Neural cell (in vitro differentiated cells): ENCODE data around the gene TMEM117.

Experiments
- CTCF ChIP-seq: fragments of 450-650 bp; IDR thresholded peaks from 2 replicates; pipeline ENCODE4 v1.5.1; 2014; ENCODE audit warnings: antibody characterized with exemption, mild to moderate bottlenecking, moderate library complexity; ENCODE audit not compliant: poor library complexity, severe bottlenecking
- EZH2 ChIP-seq: fragments of 200-600, 300-800 bp; shearing (Covaris generic), sonication (generic); IDR thresholded peaks from 2 replicates; pipeline ENCODE4 v1.6.1; 2014; ENCODE audit warnings: antibody characterized with exemption, low read length, borderline replicate concordance, mild to moderate bottlenecking; ENCODE audit not compliant: insufficient read depth, poor library complexity, severe bottlenecking
- MXI1 ChIP-seq: fragments of 450-650 bp; conservative IDR thresholded peaks from 2 replicates; pipeline ENCODE4 v1.6.1; 2014; ENCODE audit warnings: antibody characterized with exemption, mild to moderate bottlenecking; ENCODE audit not compliant: poor library complexity, severe bottlenecking
- POLR2AphosphoS5 ChIP-seq: IDR thresholded peaks from 2 replicates; pipeline ENCODE4 v1.6.1; 2012
- RAD21 ChIP-seq: fragments of 450-650 bp; conservative IDR thresholded peaks from 2 replicates; pipeline ENCODE4 v1.6.1; 2014; ENCODE audit warnings: antibody characterized with exemption, mild to moderate bottlenecking, moderate library complexity
- REST ChIP-seq: IDR thresholded peaks from 2 replicates; pipeline ENCODE4 v1.6.1; 2012; ENCODE audit warnings: borderline replicate concordance
- SMC3 ChIP-seq: fragments of 450-650 bp; conservative IDR thresholded peaks from 2 replicates; pipeline ENCODE4 v1.6.1; 2014; ENCODE audit warnings: antibody characterized with exemption, mild to moderate bottlenecking, moderate library complexity; ENCODE audit not compliant: poor library complexity

GRCh38 chr12:43891856-43892574 is 56.1 kb downstream of the TMEM117 start:
- TF ChIP-seq RAD21 (no peak), POLR2AphosphoS5 (no peak), CTCF (no peak), MXI1 (no peak), EZH2 (no peak), SMC3 (no peak), REST (no peak)
